Skeletal muscle tissue (tissue), 4 donors: ENCODE results near the gene TRIML2. TPM values are rescaled to one million over a fixed set of nuclear protein-coding genes. Genes with fewer than 3 reads are reported as not detected.

Experiments used
- H3K27ac ChIP-seq: one replicate; pipeline ENCODE4 v1.7.0; 2013; ENCODE audit warnings: mild to moderate bottlenecking, low read depth, low read length, inconsistent platforms
- H3K27me3 ChIP-seq, 3 donors: one replicate each; pipeline ENCODE4 v1.7.0; 2013; ENCODE audit warnings: low read length in 3 of 3; ENCODE audit not compliant: control insufficient read depth in 3 of 3, insufficient read depth in 3 of 3
- H3K36me3 ChIP-seq, 3 donors: one replicate each; pipeline ENCODE4 v1.7.0; 2013; ENCODE audit warnings: low read length in 3 of 3; ENCODE audit not compliant: control insufficient read depth in 3 of 3, insufficient read depth in 3 of 3
- H3K4me1 ChIP-seq, 3 donors: one replicate each; pipeline ENCODE4 v1.7.0; 2013; ENCODE audit warnings: low read length in 3 of 3, mild to moderate bottlenecking in 3 of 3; ENCODE audit not compliant: control insufficient read depth in 3 of 3, insufficient read depth in 3 of 3
- H3K4me3 ChIP-seq, 3 donors: one replicate each; pipeline ENCODE4 v1.7.0; 2013; ENCODE audit warnings: low read length in 3 of 3
- H3K9ac ChIP-seq, 3 donors: one replicate each; pipeline ENCODE4 v1.7.0; 2013; ENCODE audit warnings: low read length in 3 of 3, mild to moderate bottlenecking in 3 of 3, moderate library complexity in 2 of 3, low read depth in 1 of 3
- H3K9me3 ChIP-seq, 3 donors: one replicate each; pipeline ENCODE4 v1.7.0; 2013; ENCODE audit warnings: low read length in 3 of 3; ENCODE audit not compliant: control insufficient read depth in 3 of 3
- total RNA-seq: library from RNA; depleted of rRNA; stranded (reverse); fragments of >200 nt; gene quantifications from one replicate; pipeline ENCODE4 v1.2.3, GENCODE V29; 2014
- donor health status: Osteomylitis.

The TRIML2 gene
- total RNA-seq, result not detected

GRCh38 chr4:188109157-188109755 lies at the start of gene TRIML2:
Gene TRIML2, minus strand, starts transcription at chr4:188109603. Its CDS starts 4,235 bp downstream, at chr4:188105368.
- H3K27ac ChIP-seq, result no peak within 1 kb of the TSS
- no peaks in the 10 kb centered on the region for H3K27me3 ChIP-seq
- no peaks in the 10 kb centered on the region for H3K36me3 ChIP-seq
- H3K4me3 ChIP-seq, result no peak within 1 kb of the TSS
- H3K9me3 ChIP-seq, result no peaks in the 10 kb centered on the region
- H3K9ac ChIP-seq, result no peak within 1 kb of the TSS
- no peaks in the 10 kb centered on the region for H3K4me1 ChIP-seq

GRCh38 chr4:188158336-188158735 lies 48.9 kb upstream of the TRIML2 start:
- H3K4me1 ChIP-seq, result no peaks in the 10 kb centered on the region
- peaks cover 0 to 7% (median 2%) of the 10 kb centered on the region in 3 donors for H3K9me3 ChIP-seq
- no peak overlapping the region for H3K9ac ChIP-seq
- H3K27me3 ChIP-seq, result no peaks in the 10 kb centered on the region
- no peak overlapping the region for H3K4me3 ChIP-seq
- H3K36me3 ChIP-seq, result no peaks in the 10 kb centered on the region
- H3K27ac ChIP-seq, result no peak overlapping the region

- Histone ChIP-seq H3K4me3 (no peak overlapping the region), H3K9ac (no peak overlapping the region), H3K9me3 (peaks cover 0 to 7% (median 2%) of the 10 kb centered on the region in 3 donors), H3K36me3 (no peaks in the 10 kb centered on the region), H3K27ac (no peak overlapping the region), H3K4me1 (no peaks in the 10 kb centered on the region), H3K27me3 (no peaks in the 10 kb centered on the region)
Observed at GRCh38 chr4:188154668-188155405, 45.4 kb upstream of the TRIML2 start.

- Histone ChIP-seq H3K36me3 (no peaks in the 10 kb centered on the region), H3K27me3 (no peaks in the 10 kb centered on the region), H3K4me1 (no peaks in the 10 kb centered on the region), H3K27ac (no peak overlapping the region), H3K9ac (no peak overlapping the region), H3K9me3 (no peaks in the 10 kb centered on the region), H3K4me3 (no peak overlapping the region)
Observed at GRCh38 chr4:188147776-188148175, 38.4 kb upstream of the TRIML2 start.

- Histone ChIP-seq H3K9ac (no peak overlapping the region), H3K27me3 (no peaks in the 10 kb centered on the region), H3K9me3 (no peaks in the 10 kb centered on the region), H3K4me1 (no peaks in the 10 kb centered on the region), H3K36me3 (no peaks in the 10 kb centered on the region), H3K4me3 (no peak overlapping the region), H3K27ac (no peak overlapping the region)
Observed at GRCh38 chr4:188147176-188147575, 37.8 kb upstream of the TRIML2 start.

GRCh38 chr4:188146618-188147017 lies 37.2 kb upstream of the TRIML2 start:
- Histone ChIP-seq H3K36me3 (no peaks in the 10 kb centered on the region), H3K27ac (no peak overlapping the region), H3K4me1 (no peaks in the 10 kb centered on the region), H3K9ac (no peak overlapping the region), H3K27me3 (no peaks in the 10 kb centered on the region), H3K9me3 (no peaks in the 10 kb centered on the region), H3K4me3 (no peak overlapping the region)

- Histone ChIP-seq H3K27me3 (no peaks in the 10 kb centered on the region), H3K36me3 (no peaks in the 10 kb centered on the region), H3K9me3 (no peaks in the 10 kb centered on the region), H3K9ac (no peak overlapping the region), H3K4me3 (no peak overlapping the region), H3K27ac (no peak overlapping the region), H3K4me1 (no peaks in the 10 kb centered on the region)
Observed at GRCh38 chr4:188145601-188146000, 36.2 kb upstream of the TRIML2 start.

- Histone ChIP-seq H3K36me3 (no peaks in the 10 kb centered on the region), H3K4me3 (no peak overlapping the region), H3K9ac (no peak overlapping the region), H3K27ac (no peak overlapping the region), H3K9me3 (peaks cover 0 to 2% (median 0%) of the 10 kb centered on the region in 3 donors), H3K4me1 (no peaks in the 10 kb centered on the region), H3K27me3 (no peaks in the 10 kb centered on the region)
Observed at GRCh38 chr4:188143731-188144130, 34.3 kb upstream of the TRIML2 start.

- Histone ChIP-seq H3K9me3 (peaks cover 0 to 2% (median 0%) of the 10 kb centered on the region in 3 donors), H3K27me3 (no peaks in the 10 kb centered on the region), H3K9ac (no peak overlapping the region), H3K36me3 (no peaks in the 10 kb centered on the region), H3K27ac (no peak overlapping the region), H3K4me3 (no peak overlapping the region), H3K4me1 (no peaks in the 10 kb centered on the region)
Observed at GRCh38 chr4:188139671-188140070, 30.3 kb upstream of the TRIML2 start.

GRCh38 chr4:188139141-188139540 lies 29.7 kb upstream of the TRIML2 start, which contains the start of gene TRIML1:
Gene TRIML1, plus strand, starts transcription at chr4:188139441. Its CDS starts 118 bp downstream, at chr4:188139559.
- Histone ChIP-seq H3K27me3 (no peaks in the 10 kb centered on the region), H3K36me3 (no peaks in the 10 kb centered on the region), H3K27ac (no peak within 1 kb of the TSS), H3K4me1 (no peaks in the 10 kb centered on the region), H3K9ac (no peak within 1 kb of the TSS), H3K9me3 (peaks cover 0 to 2% (median 0%) of the 10 kb centered on the region in 3 donors), H3K4me3 (no peak within 1 kb of the TSS)
